Measurements from ENCODE around the gene SYNGR1.
"Not testable (repeated sequence)": the region's sequence is repeated elsewhere in the genome, so short reads cannot be mapped to it uniquely, and the experiment has no call there.

Gene SYNGR1

GRCh38 chr22:39411828-39412365 is 62.1 kb downstream of the SYNGR1 start:
- not testable (repeated sequence) for DNase-seq

- not testable (repeated sequence) for DNase-seq
These were observed 63.4 kb downstream of the SYNGR1 start for GRCh38 chr22:39413204-39413603.

- no peak for DNase-seq
These were observed 64.6 kb downstream of the SYNGR1 start for GRCh38 chr22:39414377-39414776.

- no peak for DNase-seq
These were observed 65.1 kb downstream of the SYNGR1 start for GRCh38 chr22:39414886-39415285.

- DNase-seq, result no peak
These were observed 65.7 kb downstream of the SYNGR1 start for GRCh38 chr22:39415506-39415905.

- no peak for DNase-seq
These were observed 66.5 kb downstream of the SYNGR1 start for GRCh38 chr22:39416319-39416718.

GRCh38 chr22:39417641-39418040 is 67.8 kb downstream of the SYNGR1 start:
- DNase-seq, result no peak

GRCh38 chr22:39418696-39419095 is 68.9 kb downstream of the SYNGR1 start:
- no peak for DNase-seq

- DNase-seq, result no peak
These were observed 69.3 kb downstream of the SYNGR1 start for GRCh38 chr22:39419096-39419495.

GRCh38 chr22:39419911-39420310 is 70.1 kb downstream of the SYNGR1 start:
- no peak for DNase-seq

GRCh38 chr22:39421691-39422090 is 71.9 kb downstream of the SYNGR1 start:
- no peak for DNase-seq

GRCh38 chr22:39422101-39422500 is 72.3 kb downstream of the SYNGR1 start:
- DNase-seq, result no peak

- no peak for DNase-seq
These were observed 72.9 kb downstream of the SYNGR1 start for GRCh38 chr22:39422721-39423120.

- no peak for DNase-seq
These were observed 74.2 kb downstream of the SYNGR1 start for GRCh38 chr22:39423976-39424375.

GRCh38 chr22:39426380-39427043 is 76.7 kb downstream of the SYNGR1 start:
- no peak for DNase-seq

- no peak for DNase-seq
These were observed 78.2 kb downstream of the SYNGR1 start for GRCh38 chr22:39427751-39428596.

GRCh38 chr22:39428597-39429071 is 78.8 kb downstream of the SYNGR1 start:
- no peak for DNase-seq

GRCh38 chr22:39429186-39429585 is 79.4 kb downstream of the SYNGR1 start:
- no peak for DNase-seq

GRCh38 chr22:39429916-39430575 is 80.3 kb downstream of the SYNGR1 start:
- no peak for DNase-seq

GRCh38 chr22:39430576-39431150 is 80.9 kb downstream of the SYNGR1 start:
- no peak for DNase-seq

GRCh38 chr22:39431216-39431801 is 81.5 kb downstream of the SYNGR1 start:
- no peak for DNase-seq

GRCh38 chr22:39431821-39432251 is 82.0 kb downstream of the SYNGR1 start:
- no peak for DNase-seq
